ENCODE measurements around the gene GABRB1. TPM values are rescaled to one million over a fixed set of nuclear protein-coding genes. Genes with fewer than 3 reads are reported as not detected.

The GABRB1 gene
- polyA plus RNA-seq, 2 donors = not detected

- H3K27me3 ChIP-seq (ENCODE audit: control insufficient read depth in 1 of 2, insufficient read depth in 2 of 2, low read length in 2 of 2) = no peaks in the 10 kb centered on the region
- H3K27ac ChIP-seq (ENCODE audit: low read depth in 2 of 2, low read length in 1 of 2) = no peak overlapping the region
- H3K4me3 ChIP-seq (ENCODE audit: low read depth in 1 of 2, low read length in 2 of 2) = no peak overlapping the region
- no peaks in the 10 kb centered on the region for H3K9me3 ChIP-seq (ENCODE audit: control insufficient read depth in 2 of 2, insufficient read depth in 1 of 2, low read depth in 1 of 2, low read length in 1 of 2)
- 88 to 90% methylated on average over 3 of the region's 3 CpGs for WGBS, 2 donors
- H3K36me3 ChIP-seq (ENCODE audit: control insufficient read depth in 2 of 2, insufficient read depth in 2 of 2, low read length in 1 of 2) = no peaks in the 10 kb centered on the region
- no peaks in the 10 kb centered on the region for H3K4me1 ChIP-seq (ENCODE audit: control insufficient read depth in 2 of 2, insufficient read depth in 2 of 2, low read length in 1 of 2)
These were observed 9.5 kb downstream of the GABRB1 start for GRCh38 chr4:47040828-47041227.

- 59 to 65% methylated on average over 3 of the region's 3 CpGs for WGBS, 2 donors
- Histone ChIP-seq H3K36me3 (ENCODE audit: control insufficient read depth in 2 of 2, insufficient read depth in 2 of 2, low read length in 1 of 2) (no peaks in the 10 kb centered on the region), H3K27ac (ENCODE audit: low read depth in 2 of 2, low read length in 1 of 2) (no peak overlapping the region), H3K9me3 (ENCODE audit: control insufficient read depth in 2 of 2, insufficient read depth in 1 of 2, low read depth in 1 of 2, low read length in 1 of 2) (no peaks in the 10 kb centered on the region), H3K4me1 (ENCODE audit: control insufficient read depth in 2 of 2, insufficient read depth in 2 of 2, low read length in 1 of 2) (no peaks in the 10 kb centered on the region), H3K27me3 (ENCODE audit: control insufficient read depth in 1 of 2, insufficient read depth in 2 of 2, low read length in 2 of 2) (no peaks in the 10 kb centered on the region), H3K4me3 (ENCODE audit: low read depth in 1 of 2, low read length in 2 of 2) (no peak overlapping the region)
These were observed 12.5 kb downstream of the GABRB1 start for GRCh38 chr4:47043821-47044220.

GRCh38 chr4:47045261-47045660, 13.9 kb downstream of the GABRB1 start:
- WGBS, 2 donors = 84 to 89% methylated on average over 1 of the region's 1 CpG
- Histone ChIP-seq H3K9me3 (ENCODE audit: control insufficient read depth in 2 of 2, insufficient read depth in 1 of 2, low read depth in 1 of 2, low read length in 1 of 2) (no peaks in the 10 kb centered on the region), H3K4me3 (ENCODE audit: low read depth in 1 of 2, low read length in 2 of 2) (no peak overlapping the region), H3K36me3 (ENCODE audit: control insufficient read depth in 2 of 2, insufficient read depth in 2 of 2, low read length in 1 of 2) (no peaks in the 10 kb centered on the region), H3K27me3 (ENCODE audit: control insufficient read depth in 1 of 2, insufficient read depth in 2 of 2, low read length in 2 of 2) (no peaks in the 10 kb centered on the region), H3K4me1 (ENCODE audit: control insufficient read depth in 2 of 2, insufficient read depth in 2 of 2, low read length in 1 of 2) (no peaks in the 10 kb centered on the region), H3K27ac (ENCODE audit: low read depth in 2 of 2, low read length in 1 of 2) (no peak overlapping the region)

- H3K27ac ChIP-seq (ENCODE audit: low read depth in 2 of 2, low read length in 1 of 2) = no peak overlapping the region
- no peaks in the 10 kb centered on the region for H3K36me3 ChIP-seq (ENCODE audit: control insufficient read depth in 2 of 2, insufficient read depth in 2 of 2, low read length in 1 of 2)
- H3K27me3 ChIP-seq (ENCODE audit: control insufficient read depth in 1 of 2, insufficient read depth in 2 of 2, low read length in 2 of 2) = no peaks in the 10 kb centered on the region
- no peak overlapping the region for H3K4me3 ChIP-seq (ENCODE audit: low read depth in 1 of 2, low read length in 2 of 2)
- no peaks in the 10 kb centered on the region for H3K4me1 ChIP-seq (ENCODE audit: control insufficient read depth in 2 of 2, insufficient read depth in 2 of 2, low read length in 1 of 2)
- WGBS, 2 donors = 66 to 68% methylated on average over 3 of the region's 3 CpGs
- H3K9me3 ChIP-seq (ENCODE audit: control insufficient read depth in 2 of 2, insufficient read depth in 1 of 2, low read depth in 1 of 2, low read length in 1 of 2) = no peaks in the 10 kb centered on the region
These were observed 18.0 kb downstream of the GABRB1 start for GRCh38 chr4:47049347-47049746.

GRCh38 chr4:47050761-47051725, 19.7 kb downstream of the GABRB1 start:
- WGBS, 2 donors = 45 to 49% methylated on average over 3 of the region's 3 CpGs
- Histone ChIP-seq H3K4me3 (ENCODE audit: low read depth in 1 of 2, low read length in 2 of 2) (no peak overlapping the region), H3K27me3 (ENCODE audit: control insufficient read depth in 1 of 2, insufficient read depth in 2 of 2, low read length in 2 of 2) (no peaks in the 10 kb centered on the region), H3K4me1 (ENCODE audit: control insufficient read depth in 2 of 2, insufficient read depth in 2 of 2, low read length in 1 of 2) (no peaks in the 10 kb centered on the region), H3K27ac (ENCODE audit: low read depth in 2 of 2, low read length in 1 of 2) (no peak overlapping the region), H3K9me3 (ENCODE audit: control insufficient read depth in 2 of 2, insufficient read depth in 1 of 2, low read depth in 1 of 2, low read length in 1 of 2) (no peaks in the 10 kb centered on the region), H3K36me3 (ENCODE audit: control insufficient read depth in 2 of 2, insufficient read depth in 2 of 2, low read length in 1 of 2) (no peaks in the 10 kb centered on the region)

- Histone ChIP-seq H3K4me3 (ENCODE audit: low read depth in 1 of 2, low read length in 2 of 2) (no peak overlapping the region), H3K27me3 (ENCODE audit: control insufficient read depth in 1 of 2, insufficient read depth in 2 of 2, low read length in 2 of 2) (no peaks in the 10 kb centered on the region), H3K36me3 (ENCODE audit: control insufficient read depth in 2 of 2, insufficient read depth in 2 of 2, low read length in 1 of 2) (no peaks in the 10 kb centered on the region), H3K9me3 (ENCODE audit: control insufficient read depth in 2 of 2, insufficient read depth in 1 of 2, low read depth in 1 of 2, low read length in 1 of 2) (no peaks in the 10 kb centered on the region), H3K27ac (ENCODE audit: low read depth in 2 of 2, low read length in 1 of 2) (no peak overlapping the region), H3K4me1 (ENCODE audit: control insufficient read depth in 2 of 2, insufficient read depth in 2 of 2, low read length in 1 of 2) (no peaks in the 10 kb centered on the region)
- 80 to 89% methylated on average over 2 of the region's 2 CpGs for WGBS, 2 donors
These were observed 22.1 kb downstream of the GABRB1 start for GRCh38 chr4:47053485-47053884.

GRCh38 chr4:47054130-47054529, 22.8 kb downstream of the GABRB1 start:
- Histone ChIP-seq H3K27me3 (ENCODE audit: control insufficient read depth in 1 of 2, insufficient read depth in 2 of 2, low read length in 2 of 2) (no peaks in the 10 kb centered on the region), H3K9me3 (ENCODE audit: control insufficient read depth in 2 of 2, insufficient read depth in 1 of 2, low read depth in 1 of 2, low read length in 1 of 2) (no peaks in the 10 kb centered on the region), H3K4me3 (ENCODE audit: low read depth in 1 of 2, low read length in 2 of 2) (no peak overlapping the region), H3K36me3 (ENCODE audit: control insufficient read depth in 2 of 2, insufficient read depth in 2 of 2, low read length in 1 of 2) (no peaks in the 10 kb centered on the region), H3K4me1 (ENCODE audit: control insufficient read depth in 2 of 2, insufficient read depth in 2 of 2, low read length in 1 of 2) (no peaks in the 10 kb centered on the region), H3K27ac (ENCODE audit: low read depth in 2 of 2, low read length in 1 of 2) (no peak overlapping the region)
- WGBS, 2 donors = 79 to 82% methylated on average over 3 of the region's 3 CpGs

GRCh38 chr4:47057991-47058390, 26.6 kb downstream of the GABRB1 start:
- no peak overlapping the region for H3K27ac ChIP-seq (ENCODE audit: low read depth in 2 of 2, low read length in 1 of 2)
- 36 to 43% methylated on average over 2 of the region's 2 CpGs for WGBS, 2 donors

GRCh38 chr4:47060561-47060960, 29.2 kb downstream of the GABRB1 start:
- Histone ChIP-seq H3K27me3 (ENCODE audit: control insufficient read depth in 1 of 2, insufficient read depth in 2 of 2, low read length in 2 of 2) (no peaks in the 10 kb centered on the region), H3K27ac (ENCODE audit: low read depth in 2 of 2, low read length in 1 of 2) (no peak overlapping the region), H3K4me1 (ENCODE audit: control insufficient read depth in 2 of 2, insufficient read depth in 2 of 2, low read length in 1 of 2) (no peaks in the 10 kb centered on the region), H3K4me3 (ENCODE audit: low read depth in 1 of 2, low read length in 2 of 2) (no peak overlapping the region), H3K9me3 (ENCODE audit: control insufficient read depth in 2 of 2, insufficient read depth in 1 of 2, low read depth in 1 of 2, low read length in 1 of 2) (no peaks in the 10 kb centered on the region), H3K36me3 (ENCODE audit: control insufficient read depth in 2 of 2, insufficient read depth in 2 of 2, low read length in 1 of 2) (no peaks in the 10 kb centered on the region)
- WGBS, 2 donors = 53 to 59% methylated on average over 4 of the region's 4 CpGs

More at GRCh38 chr4:47057991-47058390, 26.6 kb downstream of the GABRB1 start:
- no peaks in the 10 kb centered on the region for H3K36me3 ChIP-seq (ENCODE audit: control insufficient read depth in 2 of 2, insufficient read depth in 2 of 2, low read length in 1 of 2)
- no peaks in the 10 kb centered on the region for H3K9me3 ChIP-seq (ENCODE audit: control insufficient read depth in 2 of 2, insufficient read depth in 1 of 2, low read depth in 1 of 2, low read length in 1 of 2)
- no peak overlapping the region for H3K4me3 ChIP-seq (ENCODE audit: low read depth in 1 of 2, low read length in 2 of 2)
- H3K4me1 ChIP-seq (ENCODE audit: control insufficient read depth in 2 of 2, insufficient read depth in 2 of 2, low read length in 1 of 2) = no peaks in the 10 kb centered on the region
- no peaks in the 10 kb centered on the region for H3K27me3 ChIP-seq (ENCODE audit: control insufficient read depth in 1 of 2, insufficient read depth in 2 of 2, low read length in 2 of 2)

- 49 to 67% methylated on average over 3 of the region's 3 CpGs for WGBS, 2 donors
- H3K4me1 ChIP-seq (ENCODE audit: control insufficient read depth in 2 of 2, insufficient read depth in 2 of 2, low read length in 1 of 2) = no peaks in the 10 kb centered on the region
These were observed 30.1 kb downstream of the GABRB1 start for GRCh38 chr4:47061435-47061834.

More at GRCh38 chr4:47061435-47061834, 30.1 kb downstream of the GABRB1 start:
- H3K9me3 ChIP-seq (ENCODE audit: control insufficient read depth in 2 of 2, insufficient read depth in 1 of 2, low read depth in 1 of 2, low read length in 1 of 2) = no peaks in the 10 kb centered on the region
- no peaks in the 10 kb centered on the region for H3K27me3 ChIP-seq (ENCODE audit: control insufficient read depth in 1 of 2, insufficient read depth in 2 of 2, low read length in 2 of 2)
- no peak overlapping the region for H3K27ac ChIP-seq (ENCODE audit: low read depth in 2 of 2, low read length in 1 of 2)
- H3K4me3 ChIP-seq (ENCODE audit: low read depth in 1 of 2, low read length in 2 of 2) = no peak overlapping the region
- no peaks in the 10 kb centered on the region for H3K36me3 ChIP-seq (ENCODE audit: control insufficient read depth in 2 of 2, insufficient read depth in 2 of 2, low read length in 1 of 2)

All from esophagus (tissue), 2 donors.